H9 (cell line): ENCODE results near the gene REG4. TPM values are rescaled to one million over a fixed set of nuclear protein-coding genes. Genes with fewer than 3 reads are reported as not detected.

Source experiments
- DNase-seq: peaks from one replicate; pipeline ENCODE4 v3.0.0-alpha.2; 2017
- H2AFZ ChIP-seq: one replicate; pipeline ENCODE4 v1.6.1; 2013; ENCODE audit warnings: mild to moderate bottlenecking, low read length, control low read depth, moderate library complexity
- H2AK5ac ChIP-seq: 2 replicates; pipeline ENCODE4 v1.6.1; 2013; ENCODE audit warnings: low read length, control low read depth, mixed read lengths; ENCODE audit not compliant: insufficient read length
- H2BK120ac ChIP-seq: one replicate; pipeline ENCODE4 v1.6.1; 2013; ENCODE audit warnings: low read depth, mild to moderate bottlenecking, low read length, control low read depth, inconsistent platforms; ENCODE audit not compliant: poor library complexity, severe bottlenecking
- H2BK12ac ChIP-seq: 2 replicates; pipeline ENCODE4 v1.6.1; 2013; ENCODE audit warnings: low read length, control low read depth, mixed read lengths, low read depth; ENCODE audit not compliant: insufficient read length
- H2BK15ac ChIP-seq: 2 replicates; pipeline ENCODE4 v1.6.1; 2013; ENCODE audit warnings: low read depth, low read length, control low read depth
- H2BK20ac ChIP-seq: one replicate; pipeline ENCODE4 v1.6.1; 2013; ENCODE audit warnings: low read depth, mild to moderate bottlenecking, low read length, control low read depth, inconsistent platforms; ENCODE audit not compliant: poor library complexity, severe bottlenecking
- H2BK5ac ChIP-seq: 2 replicates; pipeline ENCODE4 v1.6.1; 2013; ENCODE audit warnings: low read length, control low read depth, mixed read lengths; ENCODE audit not compliant: insufficient read length
- H3K14ac ChIP-seq: 2 replicates; pipeline ENCODE4 v1.6.1; 2013; ENCODE audit warnings: low read length, control low read depth; ENCODE audit not compliant: insufficient read depth
- H3K18ac ChIP-seq: 2 replicates; pipeline ENCODE4 v1.6.1; 2013; ENCODE audit warnings: low read depth, mild to moderate bottlenecking, mixed read lengths, low read length, control low read depth; ENCODE audit not compliant: insufficient read length
- H3K23ac ChIP-seq: 2 replicates; pipeline ENCODE4 v1.6.1; 2013; ENCODE audit warnings: low read length, control low read depth, mixed read lengths, low read depth; ENCODE audit not compliant: insufficient read length
- H3K23me2 ChIP-seq: 2 replicates; pipeline ENCODE4 v1.6.1; 2013; ENCODE audit warnings: low read depth, mild to moderate bottlenecking, mixed read lengths, low read length, control low read depth; ENCODE audit not compliant: insufficient read length, poor library complexity, severe bottlenecking
- H3K27ac ChIP-seq: 2 replicates; pipeline ENCODE4 v1.5.1; 2013; ENCODE audit warnings: low read length, control low read depth, mixed read lengths, low read depth; ENCODE audit not compliant: insufficient read length
- H3K27me3 ChIP-seq: 2 replicates; pipeline ENCODE4 v1.6.1; 2013; ENCODE audit warnings: low read length, control low read depth, inconsistent platforms; ENCODE audit not compliant: insufficient read depth
- H3K4ac ChIP-seq: 2 replicates; pipeline ENCODE4 v1.6.1; 2013; ENCODE audit warnings: low read depth, mild to moderate bottlenecking, control low read depth, inconsistent platforms, low read length, moderate library complexity
- H3K4me1 ChIP-seq: 2 replicates; pipeline ENCODE4 v1.6.1; 2013; ENCODE audit warnings: low read length, control low read depth, inconsistent platforms; ENCODE audit not compliant: insufficient read depth
- H3K4me2 ChIP-seq: 2 replicates; pipeline ENCODE4 v1.6.1; 2013; ENCODE audit warnings: low read length, control low read depth, mixed read lengths; ENCODE audit not compliant: insufficient read length, insufficient read depth
- H3K56ac ChIP-seq: 2 replicates; pipeline ENCODE4 v1.6.1; 2013; ENCODE audit warnings: low read depth, mild to moderate bottlenecking, mixed read lengths, low read length, control low read depth; ENCODE audit not compliant: insufficient read length
- H3K79me1 ChIP-seq: 2 replicates; pipeline ENCODE4 v1.6.1; 2013; ENCODE audit warnings: low read depth, mild to moderate bottlenecking, moderate library complexity, low read length, control low read depth, inconsistent platforms; ENCODE audit not compliant: insufficient read depth, poor library complexity, severe bottlenecking
- H3K79me2 ChIP-seq: 2 replicates; pipeline ENCODE4 v1.6.1; 2013; ENCODE audit warnings: low read length, control low read depth, inconsistent platforms; ENCODE audit not compliant: insufficient read depth
- H3K9ac ChIP-seq: 2 replicates; pipeline ENCODE4 v1.6.1; 2013; ENCODE audit warnings: low read length, control low read depth, mixed read lengths; ENCODE audit not compliant: insufficient read length; ENCODE audit errors: extremely low read depth
- H3K9me3 ChIP-seq: one replicate; pipeline ENCODE4 v1.6.1; 2013; ENCODE audit warnings: low read depth, low read length, inconsistent platforms; ENCODE audit not compliant: control insufficient read depth
- H3T11ph ChIP-seq: one replicate; pipeline ENCODE4 v1.6.1; 2013; ENCODE audit warnings: mild to moderate bottlenecking, low read length, control low read depth, inconsistent platforms
- H4K20me1 ChIP-seq: one replicate; pipeline ENCODE4 v1.6.1; 2013; ENCODE audit not compliant: control insufficient read depth, insufficient read length, insufficient read depth
- H4K5ac ChIP-seq: 2 replicates; pipeline ENCODE4 v1.6.1; 2013; ENCODE audit warnings: low read depth, mild to moderate bottlenecking, mixed read lengths, low read length, control low read depth; ENCODE audit not compliant: insufficient read length
- H4K8ac ChIP-seq: replicated peaks from 2 replicates; pipeline ENCODE4 v1.6.1; 2013; ENCODE audit warnings: low read length, control low read depth, mixed read lengths, low read depth; ENCODE audit not compliant: insufficient read length
- H4K91ac ChIP-seq: 2 replicates; pipeline ENCODE4 v1.6.1; 2013; ENCODE audit warnings: low read depth, mild to moderate bottlenecking, moderate library complexity, mixed read lengths, low read length, control low read depth; ENCODE audit not compliant: insufficient read length
- H3K27ac Mint-ChIP-seq, 3 experiments: 2 replicates in 2 of 3; 3 replicates in 1 of 3; pipeline ENCODE4 v1.8.0; 2020 to 2021; ENCODE audit warnings: mixed read lengths in 3 of 3, mild to moderate bottlenecking in 1 of 3, moderate library complexity in 1 of 3
- H3K27me3 Mint-ChIP-seq: 2 replicates; pipeline ENCODE4 v1.8.0; 2021; ENCODE audit warnings: low read depth, mild to moderate bottlenecking, moderate library complexity, mixed read lengths
- H3K36me3 Mint-ChIP-seq, 3 experiments: 2 replicates in 2 of 3; 3 replicates in 1 of 3; pipeline ENCODE4 v1.8.0; 2020 to 2021; ENCODE audit warnings: low read depth in 3 of 3, mixed read lengths in 3 of 3; ENCODE audit not compliant: insufficient read depth in 1 of 3
- H3K4me1 Mint-ChIP-seq, 2 experiments: 2 replicates each; pipeline ENCODE4 v1.8.0; 2020; ENCODE audit warnings: mixed read lengths in 2 of 2
- H3K4me3 Mint-ChIP-seq, 2 experiments: 2 replicates in 1 of 2; 3 replicates in 1 of 2; pipeline ENCODE4 v1.8.0; 2020 to 2021; ENCODE audit warnings: mild to moderate bottlenecking in 2 of 2, mixed read lengths in 2 of 2, moderate library complexity in 1 of 2
- H3K9me3 Mint-ChIP-seq, 2 experiments: 2 replicates in 1 of 2; 3 replicates in 1 of 2; pipeline ENCODE4 v1.8.0; 2020; ENCODE audit warnings: mild to moderate bottlenecking in 2 of 2, mixed read lengths in 2 of 2, moderate library complexity in 1 of 2
- CTCF ChIP-seq: fragments of 200-600 bp; sonication (generic); conservative IDR thresholded peaks from 3 replicates; pipeline ENCODE4 v1.8.0; 2021; ENCODE audit warnings: antibody characterized with exemption, mild to moderate bottlenecking
- WGBS: extraction: QIAGEN DNeasy Blood & Tissue Kit; methylation state at CpG from one replicate; pipeline ENCODE4 v1.1.7; 2013; ENCODE audit warnings: missing lambda C conversion rate, low lambda C conversion rate, mixed read lengths; ENCODE audit not compliant: insufficient read length; ENCODE audit errors: extremely low coverage; 5-methylcytosine and 5-hydroxymethylcytosine counted together
- total RNA-seq: library from RNA; stranded (reverse); gene quantifications from 2 replicates; pipeline ENCODE4 v1.2.1, GENCODE V29; 2021

Gene REG4
- total RNA-seq, 1 experiment from 2014 or later = not detected

- H3K23me2 ChIP-seq = no peaks in the 10 kb centered on the region
- H2BK12ac ChIP-seq = no peak overlapping the region
- H2BK20ac ChIP-seq = no peak overlapping the region
- H3K56ac ChIP-seq = no peak overlapping the region
- Mint-ChIP-seq H3K4me3 (no peak overlapping the region), H3K27ac (no peak overlapping the region), H3K36me3 (no peaks in the 10 kb centered on the region), H3K9me3 (peaks cover 0 to 2% of the 10 kb centered on the region in 2 experiments; a peak in 1 of 5 replicates), H3K4me1 (peaks cover 0 to 4% of the 10 kb centered on the region in 2 experiments; a peak in 3 of 4 replicates), H3K27me3 (peaks cover 10% of the 10 kb centered on the region)
- no peak overlapping the region for H3K23ac ChIP-seq
- no peak overlapping the region for H3K14ac ChIP-seq
- no peak overlapping the region for H2AFZ ChIP-seq
- no peak overlapping the region for H3K18ac ChIP-seq
- WGBS = no CpG with 5 or more reads among the region's 1 CpG
- no peak overlapping the region for H2BK120ac ChIP-seq
- H2AK5ac ChIP-seq = no peak overlapping the region
- H3K9me3 ChIP-seq = no peaks in the 10 kb centered on the region
- no peaks in the 10 kb centered on the region for H3K79me2 ChIP-seq
- no peak overlapping the region for H3K4ac ChIP-seq
- H3K27me3 ChIP-seq = no peaks in the 10 kb centered on the region
- no peak overlapping the region for H2BK5ac ChIP-seq
- H3K4me1 ChIP-seq = no peaks in the 10 kb centered on the region
- no peaks in the 10 kb centered on the region for H3K79me1 ChIP-seq
- H3K4me2 ChIP-seq = no peak overlapping the region
- no peak overlapping the region for H4K5ac ChIP-seq
- no peak overlapping the region for H2BK15ac ChIP-seq
- H4K20me1 ChIP-seq = no peaks in the 10 kb centered on the region
- no peak overlapping the region for H4K91ac ChIP-seq
- DNase-seq = no peak
- H3K27ac ChIP-seq = no peak overlapping the region
- TF ChIP-seq CTCF = no peak
- H4K8ac ChIP-seq = no peak overlapping the region
- H3T11ph ChIP-seq = no peak overlapping the region
- no peak overlapping the region for H3K9ac ChIP-seq
These were observed 29.5 kb upstream of the REG4 start for GRCh38 chr1:119840745-119841144.
